Transverse colon (tissue), 3 donors: ENCODE measurements around the gene LAMA5.

Experiments
- EP300 ChIP-seq: sonication (generic); formaldehyde crosslinking; IDR thresholded peaks from one replicate; pipeline ENCODE4 v1.6.1; 2017; ENCODE audit warnings: antibody characterized with exemption, low read depth
- POLR2A ChIP-seq: fragments of 450-650 bp; IDR thresholded peaks from one replicate; pipeline ENCODE4 v1.6.1; 2016; ENCODE audit warnings: antibody characterized with exemption, mild to moderate bottlenecking, moderate library complexity
- TF ChIP-seq, protein P1 (sequence below), 5 experiments: fragments of 200-600 bp in 3 of 5; fragments of 450-650 bp in 2 of 5; sonication (generic) in 3 of 5; IDR thresholded peaks; 1 replicate in 2 of 5; 2 replicates in 3 of 5; pipeline ENCODE4 v1.5.1; 2016 to 2017; ENCODE audit warnings: antibody characterized with exemption in 5 of 5, inconsistent platforms in 3 of 5, mild to moderate bottlenecking in 2 of 5, moderate library complexity in 1 of 5

DNA sequence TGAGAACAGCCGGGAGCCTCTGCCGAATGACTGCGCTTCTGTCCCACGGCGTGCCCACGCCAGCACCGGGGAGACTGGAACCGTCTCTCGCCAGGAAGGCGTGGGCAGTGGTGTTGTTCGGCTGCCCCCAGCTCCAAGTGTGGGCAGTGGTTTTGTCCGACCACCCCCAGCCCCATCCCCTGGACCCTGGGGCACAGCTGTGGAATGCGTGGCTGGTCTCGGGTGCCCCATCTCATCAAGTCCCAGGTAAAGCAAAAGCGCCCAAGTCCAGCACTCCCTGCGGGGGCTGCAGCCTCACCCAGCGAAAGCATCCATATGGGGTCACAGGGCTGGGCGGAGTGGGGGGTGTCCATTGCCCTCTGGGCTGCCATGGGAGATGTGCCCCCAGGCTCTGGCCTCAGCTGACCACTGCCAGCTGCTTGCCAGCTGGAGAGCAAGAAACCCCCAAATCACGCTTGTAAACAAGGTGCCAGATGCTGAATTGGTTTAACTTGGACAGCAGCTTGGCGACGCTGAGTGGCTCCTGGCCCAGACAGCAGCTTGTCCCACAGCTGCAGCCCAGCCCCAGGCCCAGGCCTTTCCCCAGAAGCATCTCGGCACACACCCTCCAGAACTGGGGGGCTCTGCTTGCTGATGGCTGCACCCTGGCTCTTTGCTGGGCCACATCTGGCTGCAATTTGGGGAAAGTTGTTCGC, 35.5 kb upstream of the LAMA5 start:
- TF ChIP-seq, protein P1, sequence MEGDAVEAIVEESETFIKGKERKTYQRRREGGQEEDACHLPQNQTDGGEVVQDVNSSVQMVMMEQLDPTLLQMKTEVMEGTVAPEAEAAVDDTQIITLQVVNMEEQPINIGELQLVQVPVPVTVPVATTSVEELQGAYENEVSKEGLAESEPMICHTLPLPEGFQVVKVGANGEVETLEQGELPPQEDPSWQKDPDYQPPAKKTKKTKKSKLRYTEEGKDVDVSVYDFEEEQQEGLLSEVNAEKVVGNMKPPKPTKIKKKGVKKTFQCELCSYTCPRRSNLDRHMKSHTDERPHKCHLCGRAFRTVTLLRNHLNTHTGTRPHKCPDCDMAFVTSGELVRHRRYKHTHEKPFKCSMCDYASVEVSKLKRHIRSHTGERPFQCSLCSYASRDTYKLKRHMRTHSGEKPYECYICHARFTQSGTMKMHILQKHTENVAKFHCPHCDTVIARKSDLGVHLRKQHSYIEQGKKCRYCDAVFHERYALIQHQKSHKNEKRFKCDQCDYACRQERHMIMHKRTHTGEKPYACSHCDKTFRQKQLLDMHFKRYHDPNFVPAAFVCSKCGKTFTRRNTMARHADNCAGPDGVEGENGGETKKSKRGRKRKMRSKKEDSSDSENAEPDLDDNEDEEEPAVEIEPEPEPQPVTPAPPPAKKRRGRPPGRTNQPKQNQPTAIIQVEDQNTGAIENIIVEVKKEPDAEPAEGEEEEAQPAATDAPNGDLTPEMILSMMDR (IDR thresholded peaks at IDR 0.05), result no peak
- no peak for TF ChIP-seq POLR2A
- no peak for TF ChIP-seq EP300
